ENCODE results near the gene EID2B. TPM values are rescaled to one million over a fixed set of nuclear protein-coding genes. Genes with fewer than 3 reads are reported as not detected.

The EID2B gene
- 8.1 and 8.9 TPM in 2 replicates for total RNA-seq (2011; cell fraction: chromatin; rRNA removed; ENCODE audit: low replicate concordance)
- total RNA-seq (2011; cell fraction: nucleolus; rRNA removed), result 10.8 and 12.5 TPM in 2 replicates
- 11.3 and 14.6 TPM in 2 replicates for total RNA-seq (2011; cell fraction: nucleoplasm; rRNA removed)
- total RNA-seq (2014; rRNA removed) (4.8 and 5.1 TPM in 2 replicates), total RNA-seq (2014; rRNA removed; fragmentation: Illumina TruSeq; extraction: Trizol) (3.9 and 4.8 TPM in 2 replicates), total RNA-seq (2015; rRNA removed; fragmentation: Illumina TruSeq; extraction: Trizol) (2.9 and 3.5 TPM in 2 replicates), total RNA-seq (2021) (3.9 and 4.2 TPM in 2 replicates), polyA plus RNA-seq (2011; rRNA removed) (7.9 and 9.3 TPM in 2 replicates), polyA plus RNA-seq (2014; fragmentation: Illumina TruSeq; extraction: Trizol) (2.0 and 2.8 TPM in 2 replicates), polyA plus RNA-seq (2014; fragmentation: Nextera tagmentation; extraction: Ambion mirVana) (1 to 10 TPM; 4.9 to 5.4 TPM), polyA plus RNA-seq (2014; rRNA removed) (8.8 and 9.8 TPM in 2 replicates), polyA minus RNA-seq (2011; rRNA and poly(A)+ RNA removed) (2.8 and 3.4 TPM in 2 replicates), Bru-seq, nascent RNA (percentile 79 among the genes with signal in this experiment), BruChase-seq, experiment 1, labeled RNA remaining after a 2-hour chase (percentile 78 among the genes with signal in this experiment), BruChase-seq, experiment 2, labeled RNA remaining after a 6-hour chase (percentile 78 among the genes with signal in this experiment)
- polyA plus RNA-seq (2011; cell fraction: cytosol; rRNA removed), result 5.2 and 12.3 TPM in 2 replicates
- 7.6 and 8.6 TPM in 2 replicates for polyA plus RNA-seq (2011; cell fraction: nucleus; rRNA removed)
- 5.4 and 9.1 TPM in 2 replicates for polyA plus RNA-seq (2012)
- 1.0 and 2.1 TPM in 2 replicates for polyA minus RNA-seq (2011; cell fraction: cytosol; rRNA and poly(A)+ RNA removed)
- 4.4 and 8.7 TPM in 2 replicates for polyA minus RNA-seq (2011; cell fraction: nucleus; rRNA and poly(A)+ RNA removed)
- long read RNA-seq, experiment 1, partial matches to known transcripts, result 0 of 4 reads
- long read RNA-seq, experiment 1, other reads (novel, unspliced or antisense), result 0 of 4 reads
- long read RNA-seq, experiment 2, partial matches to known transcripts, result 0 of 1 reads
- long read RNA-seq, experiment 2, other reads (novel, unspliced or antisense), result 0 of 1 reads
- long read RNA-seq, experiment 3, partial matches to known transcripts, result 0 of 2 reads
- long read RNA-seq, experiment 3, other reads (novel, unspliced or antisense), result 0 of 2 reads

GRCh38 chr19:39532233-39533002 is at the start of gene EID2B:
Gene EID2B (minus strand): TSS chr19:39532852. CDS start chr19:39532802, 50 bp downstream.
- Histone ChIP-seq H3K79me2 (ENCODE audit: control insufficient read depth, insufficient read depth, low read length) (peaks cover 16% of the 10 kb centered on the region), H3K9ac (ENCODE audit: insufficient read depth in 1 of 2, low read depth in 2 of 2, low read length in 2 of 2) (peak within 1 kb of the TSS; percentile 80 to 97), H3K27ac (ENCODE audit: extremely low read depth, low read depth, low read length) (peak within 1 kb of the TSS; percentile 59), H3K36me3 (ENCODE audit: control insufficient read depth, insufficient read depth, low read length) (no peaks in the 10 kb centered on the region), H2AFZ (ENCODE audit: low read depth, low read length) (peak within 1 kb of the TSS; percentile 95), H3K4me3 (peak within 1 kb of the TSS; percentile 72), H3K4me2 (ENCODE audit: insufficient read depth, low read length) (peak within 1 kb of the TSS; percentile 96), H4K20me1 (replicated peaks; ENCODE audit: control insufficient read depth, insufficient read depth, low read length) (no peaks in the 10 kb centered on the region), H3K9me3 (replicated peaks; ENCODE audit: control insufficient read depth, insufficient read depth, low read depth, low read length) (no peaks in the 10 kb centered on the region), H3K4me1 (replicated peaks in 1 of 2; ENCODE audit: control insufficient read depth in 2 of 2, insufficient read depth in 2 of 2, low read length in 2 of 2) (peaks cover 3 to 6% of the 10 kb centered on the region in 2 experiments; a peak in 2 of 5 replicates), H3K9me1 (ENCODE audit: control insufficient read depth, insufficient read depth, low read length) (no peaks in the 10 kb centered on the region), H3K27me3 (ENCODE audit: control insufficient read depth in 2 of 2, insufficient read depth in 2 of 2, low read length in 2 of 2) (no peaks in the 10 kb centered on the region)
- under 1% methylated on average over 65 of the region's 65 CpGs for WGBS (ENCODE audit: insufficient coverage, low coverage, missing lambda C conversion rate)
- ATAC-seq (peak; percentile 97), FAIRE-seq (peak; percentile 89), DNase-seq (ENCODE audit: extremely low read depth in 1 of 4, low spot score in 3 of 4) (peak; percentile 96 to 98 (median 97))
- ChIA-PET CTCF (ENCODE audit: low intra/inter-chr PET ratio) (interaction anchor here (0.6 to 2.1 kb wide), 5 partner anchors 30 to 91 kb away, joined by 3 to 12 read pairs (median 6); no protein-coding TSS in a partner anchor), POLR2A (interaction anchor here (0.6 to 1.1 kb wide), 5 partner anchors 25 to 1659 kb away, joined by 3 to 4 read pairs (median 3); partner anchors contain the start of gene RPS16)
- TSS peak; percentile 53 for BruUV-seq (replicated peaks)
- intact Hi-C loops (cut with micrococcal nuclease), result loop anchor here (1.0 to 2.0 kb wide), 3 partner anchors 34 to 92 kb away; partner anchors contain the start of gene DLL3
- in situ Hi-C loops (cut with MboI), result no loop called here
- TF ChIP-seq NR3C1 (CRISPR knock-in tag; IDR thresholded peaks at IDR 0.05) (0 out of 2 replicates have a peak, but pooled peaks have one; percentile 51), POLR2B (IDR thresholded peaks at IDR 0.05; ENCODE audit: low read depth, partially characterized antibody) (peak; percentile 98), CBX5 (IDR thresholded peaks at IDR 0.05; ENCODE audit: borderline replicate concordance, low read depth) (no peak), HNRNPH1 (optimal IDR thresholded peaks at IDR 0.05; ENCODE audit: low read depth, low read length) (no peak), ZC3H8 (IDR thresholded peaks at IDR 0.05) (no peak), ZBTB9 (CRISPR knock-in tag; IDR thresholded peaks at IDR 0.05) (peak; percentile 59; the same call in 1 of the 2 replicates), STAT5A (IDR thresholded peaks at IDR 0.05; ENCODE audit: borderline replicate concordance, low read length) (no peak), UBTF (IDR thresholded peaks at IDR 0.05; ENCODE audit: borderline replicate concordance in 1 of 2, low read depth in 2 of 2, low read length in 2 of 2) (0 out of 4 replicates have a peak, but pooled peaks have one; percentile 25 to 78), NFXL1 (CRISPR knock-in tag; IDR thresholded peaks at IDR 0.05) (no peak), SOX6 (IDR thresholded peaks at IDR 0.05) (no peak), E2F6 (IDR thresholded peaks at IDR 0.05; ENCODE audit: borderline replicate concordance in 1 of 2, extremely low read depth in 1 of 2, insufficient read depth in 1 of 2, insufficient read length in 1 of 2, low read depth in 1 of 2, low read length in 1 of 2, poor library complexity in 1 of 2, severe bottlenecking in 1 of 2) (peak; percentile 18 to 50)
